Stimulated activated CD4-positive, alpha-beta T cell treated with anti-CD3 and anti-CD28 coated beads, Interleukin-12 subunit alpha, Interleukin-12 subunit beta, amount 100 ng/mL, for 48 hours (primary cell): Measurements from ENCODE around the gene STRIP1.
"Not testable (repeated sequence)": the region's sequence is repeated elsewhere in the genome, so short reads cannot be mapped to it uniquely, and the experiment has no call there.

ENCODE experiments used
- DNase-seq, 3 donors: peaks; one replicate each; pipeline ENCODE4 v3.0.0-alpha.2; 2020; ENCODE audit warnings: low read depth in 2 of 3, low spot score in 1 of 3

STRIP1 gene

DNA sequence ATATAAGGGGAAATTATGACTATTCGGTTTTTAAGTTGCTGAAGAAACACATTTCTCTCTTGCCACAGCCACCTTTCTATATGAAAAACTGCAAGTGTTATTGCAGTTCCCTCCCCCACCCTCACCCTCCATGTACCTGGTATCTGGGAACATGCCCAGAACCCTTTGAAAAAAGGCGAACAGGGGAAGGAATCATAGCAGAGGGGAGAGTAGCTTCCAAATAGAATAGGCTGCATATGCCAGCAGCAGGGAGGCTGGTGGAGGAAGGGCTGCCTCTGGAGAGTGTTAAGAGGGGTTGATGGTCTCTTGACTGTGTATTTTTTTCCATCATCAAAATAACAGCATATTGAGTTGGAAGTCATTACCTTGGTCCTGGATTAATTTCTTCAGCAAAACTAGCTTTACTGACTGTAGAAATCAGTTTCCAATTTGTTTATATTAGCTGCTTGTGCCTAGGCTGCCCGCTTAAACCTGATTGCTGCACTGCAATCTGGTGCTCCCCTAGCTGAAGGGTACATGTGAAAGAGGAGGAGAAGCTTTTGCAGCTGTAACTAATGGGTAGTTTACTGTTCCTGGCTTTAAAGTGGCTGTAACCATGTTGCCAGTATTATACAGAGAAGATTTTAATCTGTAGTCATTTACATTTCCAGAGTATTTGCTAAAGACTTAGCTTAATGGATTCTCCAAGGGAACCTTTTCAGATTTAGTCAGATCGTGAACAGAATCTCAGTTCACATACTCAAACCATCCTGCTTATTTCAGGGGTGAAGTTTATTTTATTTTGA lies 27.2 kb upstream of the STRIP1 start:
- DNase-seq = no peak

DNA sequence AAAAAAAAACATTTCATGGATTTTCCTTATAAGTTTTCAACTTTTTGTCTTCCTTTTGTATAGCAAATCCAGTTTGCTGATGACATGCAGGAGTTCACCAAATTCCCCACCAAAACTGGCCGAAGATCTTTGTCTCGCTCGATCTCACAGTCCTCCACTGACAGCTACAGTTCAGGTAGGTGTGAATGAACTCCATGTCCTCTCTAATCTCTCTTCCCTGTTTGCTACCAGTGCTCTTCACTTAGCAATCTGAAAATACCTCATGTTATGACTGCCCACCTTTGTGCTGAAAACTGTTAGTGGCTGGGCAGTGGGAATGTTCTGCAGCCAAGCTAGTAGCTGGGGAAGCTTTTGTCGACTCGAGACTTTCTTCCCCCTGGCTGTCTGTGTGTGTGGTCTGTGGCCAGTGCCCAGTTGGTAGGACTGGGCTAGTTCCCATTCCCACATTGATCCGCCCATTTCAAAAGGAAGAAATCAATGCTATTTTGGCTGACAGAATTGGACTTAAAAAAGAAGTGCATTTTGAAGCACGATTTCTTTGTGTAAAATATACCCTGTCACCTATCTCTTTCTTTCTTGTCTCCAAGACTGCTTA lies 25.4 kb upstream of the STRIP1 start:
- no peak for DNase-seq

DNA sequence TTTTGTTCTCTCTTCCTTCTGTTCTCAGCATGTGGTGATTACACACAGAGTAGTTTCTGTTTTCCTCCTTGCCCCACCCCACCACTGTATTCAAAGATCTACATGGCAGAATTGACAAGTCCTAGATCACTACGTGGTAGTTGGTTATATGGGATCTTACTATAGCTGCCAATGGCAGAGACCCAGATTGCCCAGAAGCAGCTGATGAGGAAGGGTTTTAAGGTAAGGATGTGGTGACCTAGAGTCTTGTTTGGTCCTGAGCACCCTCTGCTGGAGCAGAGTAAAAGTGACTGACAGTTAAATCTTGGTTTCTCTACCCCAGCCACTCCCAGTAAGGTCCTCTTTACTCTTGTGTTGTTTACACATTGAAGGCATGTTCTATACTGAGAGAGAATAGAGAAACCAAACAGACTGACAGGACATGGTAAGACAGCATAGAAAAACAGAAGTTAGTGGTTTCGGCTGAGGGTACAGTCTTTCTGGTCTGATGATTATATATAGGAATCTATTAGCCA lies 22.8 kb upstream of the STRIP1 start:
- DNase-seq = peak in 1 of 3 donors; percentile 13

DNA sequence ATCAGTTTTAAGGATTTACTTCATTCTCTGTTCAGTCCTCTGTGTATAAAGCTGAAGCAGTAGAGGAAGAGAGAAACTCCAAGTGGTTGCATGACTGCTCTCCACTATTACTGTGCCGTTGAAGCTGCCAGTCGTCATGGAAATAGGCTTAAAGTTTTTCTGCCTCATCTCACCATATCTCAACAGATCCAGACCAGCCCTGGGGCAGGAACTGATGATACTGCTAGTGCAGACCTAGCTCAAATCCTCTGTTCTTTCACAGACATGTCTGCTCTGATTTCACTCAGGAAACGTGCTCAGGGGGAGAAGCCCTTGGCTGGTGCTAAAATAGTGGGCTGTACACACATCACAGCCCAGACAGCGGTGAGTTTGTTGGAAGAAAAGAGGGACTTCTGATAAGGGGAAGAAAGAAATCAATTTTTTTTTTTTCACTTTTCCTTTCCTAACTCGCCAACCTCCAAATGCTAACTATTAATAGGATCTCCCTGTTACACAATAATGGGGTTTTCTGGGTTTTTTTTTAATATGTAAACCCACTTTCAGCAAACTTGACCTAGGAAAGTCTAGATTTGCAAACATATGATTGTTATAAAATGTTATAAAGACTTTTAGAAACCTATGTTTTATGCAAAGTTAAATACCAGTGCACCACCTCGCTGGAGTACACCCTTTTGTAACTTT lies 22.2 kb upstream of the STRIP1 start:
- no peak for DNase-seq

DNA sequence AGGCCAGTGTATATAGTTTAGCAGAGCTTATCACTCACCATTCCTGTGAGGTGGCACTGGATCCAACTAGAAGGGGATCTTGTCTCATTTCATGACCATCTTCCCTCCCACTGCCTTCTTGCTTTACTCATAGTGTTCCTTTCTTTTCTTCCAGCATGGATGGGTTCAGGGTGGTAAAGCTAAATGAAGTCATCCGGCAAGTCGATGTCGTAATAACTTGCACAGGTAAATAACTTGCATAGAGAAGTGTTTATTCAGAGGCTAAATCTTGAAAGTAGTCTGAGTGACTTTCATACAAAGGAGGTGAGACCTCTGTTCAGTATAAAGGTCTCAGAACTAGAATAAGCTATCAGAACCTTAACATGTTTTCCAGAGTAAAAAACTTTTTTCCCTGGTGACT lies 16.6 kb upstream of the STRIP1 start:
- DNase-seq = no peak

DNA sequence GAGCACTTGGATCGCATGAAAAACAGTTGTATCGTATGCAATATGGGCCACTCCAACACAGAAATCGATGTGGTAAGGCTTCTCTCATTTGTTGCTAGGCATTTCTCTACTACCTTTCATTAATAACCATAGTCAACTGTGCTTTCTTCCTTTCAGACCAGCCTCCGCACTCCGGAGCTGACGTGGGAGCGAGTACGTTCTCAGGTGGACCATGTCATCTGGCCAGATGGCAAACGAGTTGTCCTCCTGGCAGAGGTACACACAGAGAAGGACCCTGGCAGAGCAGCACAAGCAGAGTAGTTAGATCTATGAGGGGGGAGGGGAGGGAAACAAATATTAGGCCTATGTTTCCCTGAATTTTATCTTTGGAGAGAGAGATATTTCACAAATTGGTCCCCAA lies 16.0 kb upstream of the STRIP1 start:
- no peak for DNase-seq

DNA sequence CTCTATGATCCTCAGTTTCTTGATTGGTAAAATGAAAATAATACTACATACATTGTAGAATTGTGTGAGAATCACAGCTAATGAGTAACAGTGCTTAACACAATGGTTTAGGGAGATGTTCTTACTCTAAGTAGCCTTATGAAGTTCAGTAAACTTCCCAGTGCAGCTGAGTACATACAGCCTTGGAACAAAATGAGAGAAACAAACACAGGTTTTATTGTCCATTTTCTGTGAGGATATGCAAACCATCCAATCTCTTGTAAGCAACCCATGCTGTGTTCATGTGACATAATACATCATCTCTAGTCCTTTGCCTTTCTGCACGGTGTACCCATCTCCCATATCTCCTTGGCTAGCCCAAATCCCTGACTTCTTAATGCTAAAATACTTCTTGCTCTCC lies 14.7 kb upstream of the STRIP1 start:
- DNase-seq = no peak

DNA sequence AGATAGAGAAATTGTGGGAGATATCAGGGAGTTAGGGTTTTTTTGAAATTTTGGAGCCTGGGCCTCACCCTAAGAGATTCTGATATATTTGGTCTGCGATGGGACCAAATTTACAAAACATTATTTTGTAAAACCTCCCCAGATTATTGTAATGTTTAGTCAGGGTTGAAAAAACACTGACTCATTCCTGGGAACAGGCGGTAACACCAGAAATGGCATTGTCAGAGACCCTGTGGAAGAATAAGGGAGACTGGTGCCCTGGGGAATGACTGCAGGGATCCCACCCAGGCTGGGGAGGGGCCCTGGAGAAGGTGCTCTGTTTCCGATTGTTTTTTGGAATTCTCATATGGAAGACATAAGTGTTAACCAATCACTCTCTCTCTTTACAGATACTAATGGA lies 13.1 kb upstream of the STRIP1 start:
- DNase-seq = no peak

DNA sequence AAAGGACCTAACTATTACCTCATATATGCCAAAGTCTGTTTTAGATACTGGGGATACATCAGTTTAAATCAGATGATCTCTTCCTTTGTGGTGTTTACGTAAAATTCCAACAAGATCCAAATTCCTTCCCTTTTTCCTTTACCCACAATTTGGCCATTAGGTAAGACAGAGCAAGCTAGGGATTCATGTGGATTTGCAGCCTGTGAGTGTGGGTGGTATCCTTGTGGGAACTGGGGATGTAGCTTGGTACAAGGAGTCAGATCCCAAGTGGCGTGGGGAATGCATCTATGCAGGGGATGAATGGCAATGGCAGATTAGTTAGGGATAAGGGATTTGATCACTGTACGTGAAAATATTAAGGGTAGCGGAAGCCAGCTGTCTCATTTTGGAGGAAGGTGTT lies 9.8 kb upstream of the STRIP1 start:
- no peak for DNase-seq

DNA sequence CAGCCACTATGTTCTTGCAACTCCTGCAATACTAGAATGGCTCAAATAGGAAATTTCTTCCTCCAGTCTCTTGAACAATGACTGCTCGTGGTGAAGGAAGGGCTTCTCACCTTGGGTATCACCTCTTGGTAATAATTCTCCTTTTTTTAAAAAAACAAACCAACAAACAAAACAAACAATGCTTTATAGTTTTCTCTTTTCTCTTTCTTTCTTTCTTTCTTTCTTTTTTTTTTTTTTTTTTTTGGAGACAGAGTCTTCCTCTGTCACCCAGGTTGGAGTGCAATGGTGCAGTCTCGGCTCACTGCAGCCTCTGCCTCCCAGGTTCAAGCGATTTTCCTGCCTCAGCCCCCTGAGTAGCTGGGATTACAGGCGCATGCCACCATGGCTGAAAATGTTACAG lies 3.7 kb upstream of the STRIP1 start:
- not testable (repeated sequence) for DNase-seq

DNA sequence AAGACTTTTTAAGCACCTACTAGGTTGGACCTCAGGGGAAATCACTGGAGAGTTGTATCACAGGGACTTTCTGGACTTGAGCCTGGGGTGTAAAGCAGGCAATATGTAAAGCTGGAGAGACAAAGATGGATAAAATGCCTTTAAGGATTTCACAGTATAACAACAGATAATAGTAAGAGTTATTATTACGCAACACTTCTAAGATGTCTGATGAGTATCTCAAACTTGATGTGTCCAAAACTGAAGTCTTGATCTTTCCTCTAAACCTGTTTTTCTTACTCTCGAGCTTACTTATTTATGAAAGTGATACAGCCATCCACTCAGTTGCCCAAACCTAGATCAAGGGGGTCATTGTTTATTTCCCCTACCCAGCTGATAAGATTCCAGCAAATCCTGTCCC lies 2.1 kb upstream of the STRIP1 start:
- no peak for DNase-seq

DNA sequence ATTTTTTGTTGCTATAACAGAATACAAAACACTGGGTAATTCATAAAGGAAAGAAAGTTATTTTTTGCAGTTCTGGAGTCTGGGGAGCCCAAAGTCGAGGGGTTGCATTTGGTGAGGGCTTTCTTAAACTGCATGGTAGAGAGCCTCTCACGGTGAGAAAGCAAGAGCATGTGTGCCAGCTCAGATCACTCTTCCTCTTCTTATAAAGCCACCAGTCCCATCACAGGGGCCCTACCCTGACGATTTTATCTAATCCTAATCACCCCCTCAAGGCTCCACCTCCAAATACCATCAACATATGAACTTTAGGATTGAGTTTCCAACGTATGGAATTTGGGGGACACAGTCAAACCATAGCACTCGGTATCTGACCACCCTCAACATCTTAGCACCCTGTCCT lies 1.0 kb upstream of the STRIP1 start:
- no peak for DNase-seq

DNA sequence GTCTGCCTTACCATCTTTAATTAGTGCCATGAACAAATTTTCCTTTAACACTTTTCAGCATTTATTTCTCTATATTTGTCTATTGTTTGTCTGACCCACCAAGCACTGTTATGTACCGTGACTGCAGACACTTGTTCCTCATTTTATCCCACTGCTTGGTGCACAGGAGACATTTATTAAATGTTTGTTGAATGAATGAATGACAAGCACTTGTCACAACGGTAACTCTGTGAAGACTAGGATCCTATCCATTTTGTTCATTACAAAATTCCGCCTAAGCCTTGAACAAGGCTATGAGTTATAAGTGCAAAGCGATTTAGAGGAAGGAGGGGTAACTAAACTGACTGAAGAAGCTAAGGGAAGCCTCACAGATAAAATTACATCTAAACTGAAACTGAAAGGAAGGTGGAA lies 379 bp upstream of the STRIP1 start:
- DNase-seq = no peak

DNA sequence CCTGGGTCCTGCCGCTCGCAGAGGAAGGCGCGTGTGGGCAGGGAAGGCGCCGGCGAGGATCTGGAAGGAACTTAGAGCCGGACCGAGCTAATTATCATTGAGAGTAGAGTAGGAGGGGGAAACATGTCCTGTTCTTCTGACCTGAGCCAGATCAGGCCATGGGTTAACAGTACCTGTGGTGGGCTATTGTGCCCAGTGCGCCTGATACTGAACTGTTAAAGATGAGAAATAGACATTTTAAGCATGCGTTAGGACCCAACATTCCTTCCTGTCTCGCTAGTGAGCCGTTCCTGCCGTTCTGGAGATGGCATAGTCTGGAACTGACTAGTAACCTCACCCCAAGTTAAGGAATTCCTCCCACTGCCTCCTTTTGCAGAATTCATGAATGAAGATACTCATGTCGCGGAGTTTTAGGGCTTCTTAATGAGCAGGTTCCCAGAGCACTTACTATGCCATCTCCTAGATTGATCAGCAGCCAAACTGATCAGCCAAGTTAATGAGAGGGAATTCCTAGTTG lies 870 bp downstream of the STRIP1 start:
- DNase-seq = no peak

DNA sequence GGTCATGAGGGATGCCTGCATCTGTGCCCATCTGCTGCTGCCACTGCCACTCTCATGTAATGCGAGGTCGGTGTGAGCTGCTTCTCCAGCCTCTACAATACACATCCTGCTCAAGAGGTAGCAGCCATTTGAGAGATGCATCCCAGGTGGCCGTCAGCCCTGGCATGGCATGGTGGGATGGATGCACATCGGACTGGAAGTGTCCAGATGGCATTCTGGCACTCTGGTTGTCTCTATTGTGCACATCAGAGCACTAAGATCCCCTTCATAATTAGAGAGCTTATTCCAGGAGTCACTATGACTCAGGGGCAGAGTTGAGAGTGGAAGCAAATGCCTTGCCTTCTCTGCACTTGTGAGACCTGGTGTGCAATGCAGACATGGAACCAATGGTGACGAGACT lies 3.8 kb downstream of the STRIP1 start:
- DNase-seq = no peak

DNA sequence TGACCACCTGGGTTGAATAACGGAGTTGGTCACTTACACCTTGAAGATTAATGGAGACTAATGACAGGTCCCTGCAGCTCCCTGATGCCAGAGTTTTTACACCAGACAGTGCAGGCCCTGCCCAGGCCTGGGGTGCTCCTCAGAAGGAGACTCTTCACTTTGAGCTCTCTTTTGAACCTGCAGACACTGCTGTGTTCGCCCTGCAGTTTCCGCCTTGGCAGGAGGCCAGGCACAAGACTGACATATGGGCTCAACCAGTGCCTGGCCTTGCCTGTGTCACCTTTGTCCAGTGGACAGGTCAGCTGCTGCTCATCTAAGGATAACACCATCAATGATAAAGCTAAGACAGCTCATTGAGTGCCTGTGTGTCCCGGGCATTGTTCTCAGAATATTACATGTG lies 5.2 kb downstream of the STRIP1 start:
- no peak for DNase-seq

DNA sequence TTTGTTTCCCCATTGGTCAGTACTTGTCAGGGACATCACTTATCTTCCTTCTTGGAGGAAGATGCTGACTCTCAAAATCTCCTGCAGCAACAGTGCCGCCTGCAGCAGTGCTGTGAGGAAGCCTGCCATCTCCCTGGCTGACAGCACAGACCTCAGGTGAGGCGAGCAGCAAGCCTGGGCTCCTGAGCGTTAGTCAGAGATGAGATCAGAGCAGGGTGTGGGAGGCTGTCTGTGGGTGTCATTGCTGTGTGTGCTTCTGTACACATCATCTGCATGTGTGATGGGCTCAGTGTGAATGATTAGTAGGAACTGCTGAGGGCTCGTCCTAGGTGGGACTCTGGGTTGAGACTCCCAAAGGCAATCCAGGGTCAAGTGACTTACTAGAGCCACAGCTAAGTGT lies 6.1 kb downstream of the STRIP1 start:
- DNase-seq = no peak

DNA sequence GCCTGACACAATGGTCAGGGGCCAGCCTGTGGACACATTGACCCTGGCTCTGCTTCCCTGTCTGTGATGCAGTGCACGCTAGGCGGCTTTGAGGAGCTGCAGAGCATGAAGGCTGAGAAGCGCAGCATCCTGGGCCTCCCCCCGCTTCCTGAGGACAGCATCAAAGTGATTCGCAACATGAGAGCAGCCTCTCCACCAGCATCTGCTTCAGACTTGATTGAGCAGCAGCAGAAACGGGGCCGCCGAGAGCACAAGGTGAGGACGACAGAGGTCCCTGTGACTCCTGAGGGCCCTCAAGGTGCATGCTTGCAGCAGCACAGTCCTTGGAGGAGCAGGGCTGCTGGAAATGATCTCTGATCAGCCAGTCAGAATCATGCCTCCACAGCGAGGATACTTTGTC lies 8.6 kb downstream of the STRIP1 start:
- DNase-seq = no peak

DNA sequence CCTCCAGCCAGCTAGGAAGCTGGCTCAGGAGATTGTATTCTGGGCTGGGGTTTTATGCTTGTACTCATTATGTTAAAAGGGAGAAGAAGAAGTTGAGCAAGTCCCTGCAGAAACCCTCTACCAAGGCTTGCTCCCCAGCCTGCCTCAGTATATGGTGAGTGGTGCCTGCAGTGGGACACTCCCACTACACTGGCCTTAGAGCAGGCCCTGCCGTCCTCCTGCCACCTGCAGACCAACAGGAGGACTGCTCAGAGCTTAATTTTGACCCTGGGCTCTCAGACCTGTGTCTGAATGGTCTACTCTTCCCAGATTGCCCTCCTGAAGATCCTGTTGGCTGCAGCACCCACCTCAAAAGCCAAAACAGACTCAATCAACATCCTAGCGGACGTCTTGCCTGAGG lies 13.0 kb downstream of the STRIP1 start:
- no peak for DNase-seq

DNA sequence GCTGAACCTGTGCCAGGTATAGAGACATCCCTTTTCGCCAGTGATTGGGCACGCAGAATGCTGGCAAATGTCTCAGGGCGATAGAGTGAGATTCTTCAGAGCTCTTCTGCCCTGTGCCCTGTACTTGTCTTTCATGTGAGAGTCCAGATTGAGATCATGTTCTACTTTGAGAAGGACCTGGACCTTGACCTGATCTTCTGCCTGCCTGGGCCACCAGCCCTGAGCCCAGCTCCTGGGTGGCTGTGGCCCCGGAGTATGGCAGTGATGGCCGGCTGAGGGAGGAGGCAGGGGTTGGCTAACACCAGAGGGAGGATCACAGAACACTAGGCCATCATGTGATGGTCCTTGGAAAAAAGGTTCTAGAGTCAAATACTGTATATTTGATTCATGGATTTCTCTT lies 13.8 kb downstream of the STRIP1 start:
- no peak for DNase-seq

DNA sequence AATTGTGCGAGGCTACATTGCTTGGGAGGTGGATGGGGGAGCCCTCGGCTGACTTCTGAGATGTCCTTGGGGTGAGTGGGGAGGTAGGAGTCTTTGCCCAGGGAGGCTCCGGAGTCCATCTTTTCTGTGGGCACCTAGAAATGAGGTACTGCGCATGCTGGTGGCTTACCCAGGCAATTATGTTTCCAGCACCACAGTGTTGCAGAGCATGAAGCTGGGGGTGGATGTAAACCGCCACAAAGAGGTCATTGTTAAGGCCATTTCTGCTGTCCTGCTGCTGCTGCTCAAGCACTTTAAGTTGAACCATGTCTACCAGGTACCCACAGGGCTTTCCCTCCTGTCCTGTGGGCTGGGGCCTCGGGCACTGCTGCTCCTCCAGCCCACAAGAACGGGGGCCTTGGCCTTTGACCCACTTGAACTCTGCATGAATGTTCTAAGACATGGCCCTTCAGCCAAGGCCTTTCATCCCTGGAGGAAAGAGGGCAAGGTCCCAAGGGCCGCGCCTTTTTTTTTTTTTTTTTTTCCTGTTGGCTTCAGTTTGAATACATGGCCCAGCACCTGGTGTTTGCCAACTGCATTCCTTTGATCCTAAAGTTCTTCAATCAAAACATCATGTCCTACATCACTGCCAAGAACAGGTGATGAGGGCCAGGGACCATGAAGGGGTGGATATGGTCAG lies 14.6 kb downstream of the STRIP1 start:
- no peak for DNase-seq
